GM18502 (cell line): ENCODE results near the gene BET1L.
"Not testable (repeated sequence)": the region's sequence is repeated elsewhere in the genome, so short reads cannot be mapped to it uniquely, and the experiment has no call there.

Source experiments
- ATAC-seq: cut with Tn5 transposase; IDR thresholded peaks from one replicate; pipeline ENCODE4 v1.9.1; 2021; ENCODE audit warnings: mild to moderate bottlenecking; ENCODE audit not compliant: unreplicated experiment, poor library complexity

BET1L gene

DNA sequence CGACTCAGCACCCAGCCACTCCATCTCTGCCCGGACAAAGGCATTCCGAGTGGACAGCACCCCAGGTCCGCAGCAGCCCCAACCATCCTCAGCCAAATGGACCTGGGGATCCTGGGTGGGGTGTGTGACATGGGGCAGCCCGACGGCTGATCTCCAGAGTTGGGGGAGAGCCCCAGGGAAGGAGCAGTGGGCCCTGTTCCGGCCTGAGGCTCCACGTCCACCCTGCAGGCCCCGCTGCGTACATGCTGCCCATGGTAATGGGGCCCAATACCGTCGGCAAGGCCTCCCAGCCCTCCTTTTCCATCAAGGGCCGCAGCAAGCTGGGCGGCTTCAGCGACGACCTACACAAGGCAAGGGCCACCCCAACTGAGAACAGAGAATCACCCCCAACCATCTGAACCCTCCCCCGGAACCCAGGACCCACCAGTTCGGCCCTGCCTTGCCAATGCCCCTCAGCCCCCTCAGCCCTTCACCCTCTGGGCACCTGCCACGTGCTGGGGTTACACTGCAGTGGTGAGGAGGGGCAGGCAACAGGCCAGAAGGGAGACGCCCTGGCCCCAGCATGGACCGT is 8.9 kb downstream of the BET1L start:
- no peak for ATAC-seq

DNA sequence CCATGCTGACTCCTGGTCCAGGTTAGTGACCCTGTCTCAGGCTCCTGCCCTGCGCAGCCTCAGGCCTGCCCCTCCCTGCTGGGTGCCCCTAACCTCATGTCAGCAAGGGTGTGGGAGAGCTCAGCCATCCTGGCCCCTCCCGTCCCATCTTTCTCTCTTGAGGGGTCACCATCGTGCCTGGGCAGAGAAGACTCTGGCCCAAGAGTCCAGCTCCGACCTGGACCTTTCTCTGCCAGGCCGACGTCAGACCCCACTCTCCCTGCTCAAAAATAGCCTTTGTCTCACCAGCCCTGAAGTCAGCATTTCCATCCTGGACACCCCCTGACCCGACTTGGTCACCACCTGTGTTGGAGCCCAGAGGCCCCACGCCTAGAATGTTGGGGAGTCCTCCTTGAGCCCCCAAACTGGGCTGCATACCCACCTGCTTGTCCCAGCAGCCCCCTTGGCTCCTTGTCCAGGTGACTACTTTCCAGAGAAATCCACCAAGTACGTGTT is 9.4 kb downstream of the BET1L start:
- ATAC-seq, result no peak

DNA sequence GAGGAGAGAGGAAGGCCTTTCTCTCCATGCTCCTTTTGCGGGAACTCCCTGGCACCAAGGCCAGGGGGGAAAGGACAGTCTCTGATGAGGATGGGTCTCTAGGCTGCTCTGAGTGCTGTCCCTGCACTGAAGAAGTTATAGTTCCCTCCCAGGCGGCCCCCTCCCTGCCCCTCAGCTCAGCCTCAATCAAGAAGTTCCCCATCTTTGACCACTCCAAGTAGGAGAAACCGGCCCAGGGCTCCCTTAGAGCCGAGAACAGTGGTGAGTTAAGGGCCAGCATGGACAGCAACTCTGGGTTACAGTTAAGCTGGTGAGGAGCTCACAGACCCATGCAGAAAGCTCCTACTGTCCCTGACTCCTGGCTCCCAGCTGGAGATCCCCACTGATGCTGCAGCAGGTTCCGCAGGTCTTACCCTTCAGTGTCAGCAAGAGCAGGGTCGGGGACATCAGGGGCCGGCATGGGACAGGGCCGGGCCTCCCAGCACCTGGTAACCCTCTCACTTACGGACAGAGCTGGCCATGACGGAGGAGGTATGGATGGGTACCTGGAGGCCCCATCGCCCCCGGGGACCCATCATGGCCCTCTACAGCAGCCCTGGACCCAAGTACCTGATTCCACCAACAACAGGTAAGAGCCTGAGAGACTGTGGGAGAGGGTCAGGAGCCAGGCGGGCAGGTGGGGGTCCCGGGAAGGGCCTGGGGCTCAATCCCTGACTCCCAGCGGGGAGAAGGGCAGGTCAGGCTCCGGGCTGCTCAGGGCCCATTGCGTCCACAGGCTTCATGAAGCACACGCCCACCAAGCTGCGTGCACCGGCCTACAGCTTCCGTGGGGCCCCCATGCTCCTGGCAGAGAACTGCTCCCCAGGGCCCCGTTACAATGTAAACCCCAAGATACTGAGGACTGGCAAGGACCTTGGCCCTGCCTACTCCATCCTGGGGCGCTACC is 10.1 kb downstream of the BET1L start:
- ATAC-seq, result no peak

- not testable (repeated sequence) for ATAC-seq
These were observed 13.7 kb downstream of the BET1L start for GRCh38 chr11:193481-193880.

GRCh38 chr11:192674-193128 is 14.5 kb downstream of the BET1L start, which contains the start of gene SCGB1C1:
Gene SCGB1C1 (plus strand): TSS chr11:193078. CDS start chr11:193100, 22 bp downstream.
- ATAC-seq, result not testable (repeated sequence)

GRCh38 chr11:191490-192478 is 15.4 kb downstream of the BET1L start:
- not testable (repeated sequence) for ATAC-seq

GRCh38 chr11:190546-190945 is 16.7 kb downstream of the BET1L start:
- ATAC-seq, result not testable (repeated sequence)

DNA sequence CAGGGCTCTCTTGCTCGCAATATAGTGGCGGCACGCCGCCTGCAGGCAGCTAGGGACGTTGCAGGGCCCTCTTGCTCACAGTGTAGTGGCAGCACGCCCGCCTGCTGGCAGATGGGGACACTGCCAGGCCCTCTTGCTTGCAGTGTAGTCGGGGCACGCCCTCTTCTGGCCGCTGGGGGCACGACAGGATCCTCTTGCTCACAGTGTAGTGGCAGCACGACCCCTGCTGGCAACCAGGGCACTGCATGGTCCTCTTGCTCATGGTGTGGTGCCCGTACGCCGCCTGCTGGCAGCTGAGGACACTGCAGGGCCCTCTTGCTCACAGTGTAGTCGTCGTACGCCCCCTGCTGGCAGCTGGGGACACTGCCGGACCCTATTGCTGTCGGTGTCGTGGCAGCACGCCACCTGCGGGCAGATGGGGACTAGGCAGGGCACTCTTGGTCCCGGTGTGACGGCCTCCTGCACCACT is 17.3 kb downstream of the BET1L start:
- peak; percentile 85 for ATAC-seq

GRCh38 chr11:189200-189783 is 17.9 kb downstream of the BET1L start:
- ATAC-seq, result peak; percentile 27

DNA sequence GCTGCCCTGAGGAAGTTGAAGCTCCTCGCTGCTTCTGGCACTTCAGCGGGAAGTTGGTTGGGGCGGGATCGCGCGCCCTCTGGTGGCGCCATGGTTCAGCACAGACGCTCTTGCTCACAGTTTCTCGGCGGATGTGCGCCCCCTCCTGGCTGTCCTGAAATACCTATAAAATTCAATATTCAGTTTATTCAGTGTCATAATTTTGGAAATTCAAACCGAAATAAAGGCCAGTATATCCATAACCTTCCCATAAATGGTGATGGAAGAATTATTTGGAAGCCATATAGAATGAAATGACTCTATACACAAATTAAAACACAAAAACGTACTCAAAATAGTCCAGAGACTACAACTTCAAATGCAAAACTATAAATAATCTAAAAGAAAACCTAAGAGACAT is 27.0 kb downstream of the BET1L start:
- not testable (repeated sequence) for ATAC-seq
